MG63 (cell line): Measurements from ENCODE around the gene SLC22A13. TPM values are rescaled to one million over a fixed set of nuclear protein-coding genes. Genes with fewer than 3 reads are reported as not detected.

Source experiments
- DNase-seq: peaks from one replicate; pipeline ENCODE4 v3.0.0-alpha.2; 2020
- H3K27me3 ChIP-seq: fragments of 250-450 bp; sonication (Bioruptor Pico); 2 replicates; pipeline ENCODE4 v1.5.1; 2020; ENCODE audit warnings: mild to moderate bottlenecking, moderate library complexity
- H3K36me3 ChIP-seq: fragments of 250-450 bp; sonication (Bioruptor Pico); 2 replicates; pipeline ENCODE4 v1.5.1; 2020; ENCODE audit warnings: mild to moderate bottlenecking, moderate library complexity
- H3K4me3 ChIP-seq: fragments of 250-450 bp; sonication (Bioruptor Pico); 2 replicates; pipeline ENCODE4 v1.5.1; 2020; ENCODE audit warnings: mild to moderate bottlenecking, moderate library complexity
- H3K9me3 ChIP-seq: fragments of 250-450 bp; sonication (Bioruptor Pico); 2 replicates; pipeline ENCODE4 v1.5.1; 2020; ENCODE audit warnings: mild to moderate bottlenecking, moderate library complexity
- total RNA-seq: library from RNA; depleted of rRNA; stranded (reverse); fragments of >200 nt; shearing (Covaris generic); gene quantifications from 2 replicates; pipeline ENCODE4 v1.2.3, GENCODE V29; 2014; ENCODE audit warnings: low replicate concordance

SLC22A13 gene
- total RNA-seq, 1 experiment from 2014 or later, result not detected

DNA sequence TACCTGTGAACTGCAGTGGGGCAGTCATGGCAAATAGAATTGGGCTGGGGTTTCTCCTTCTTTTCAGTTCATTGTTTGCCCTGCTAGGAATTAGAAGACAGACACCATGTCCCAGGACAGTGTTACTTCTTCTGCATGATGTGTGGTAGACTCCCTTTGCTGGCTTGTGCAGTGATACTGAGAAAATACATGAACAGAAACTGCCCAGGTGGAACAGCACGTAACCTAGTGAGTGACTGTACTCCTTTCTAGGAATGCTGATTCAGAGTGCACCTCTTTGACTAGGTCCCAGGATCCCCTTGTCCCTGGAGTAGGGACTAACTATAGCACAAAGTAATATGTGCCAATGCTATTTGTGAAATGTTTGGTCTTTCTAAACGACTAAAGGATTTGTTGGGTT, 10.7 kb upstream of the SLC22A13 start:
- Histone ChIP-seq H3K9me3 (no peaks in the 10 kb centered on the region), H3K27me3 (no peaks in the 10 kb centered on the region), H3K4me3 (no peak overlapping the region), H3K36me3 (peaks cover 44% of the 10 kb centered on the region)
- DNase-seq, result no peak

DNA sequence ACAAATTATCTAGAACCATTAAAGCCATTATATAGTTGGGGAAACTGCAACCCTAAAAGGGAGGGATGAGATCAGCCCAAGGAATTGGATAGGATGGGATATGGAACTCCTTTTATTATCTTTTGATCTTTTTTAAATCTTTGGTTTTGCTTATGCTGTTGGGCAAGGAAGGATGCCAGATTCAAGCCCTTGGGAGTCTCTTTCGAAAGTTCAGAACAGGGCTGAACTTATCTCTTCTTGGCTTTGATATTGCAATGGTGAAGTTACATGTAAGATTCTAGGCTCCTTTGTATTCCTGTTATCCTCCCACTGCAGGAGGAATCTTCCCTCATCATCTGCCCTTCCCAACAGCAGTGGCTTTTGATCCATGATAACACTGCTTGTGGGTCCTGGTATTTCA, 10.0 kb upstream of the SLC22A13 start:
- no peaks in the 10 kb centered on the region for H3K27me3 ChIP-seq
- no peak for DNase-seq
- no peaks in the 10 kb centered on the region for H3K9me3 ChIP-seq
- peaks cover 36% of the 10 kb centered on the region for H3K36me3 ChIP-seq
- no peak overlapping the region for H3K4me3 ChIP-seq

DNA sequence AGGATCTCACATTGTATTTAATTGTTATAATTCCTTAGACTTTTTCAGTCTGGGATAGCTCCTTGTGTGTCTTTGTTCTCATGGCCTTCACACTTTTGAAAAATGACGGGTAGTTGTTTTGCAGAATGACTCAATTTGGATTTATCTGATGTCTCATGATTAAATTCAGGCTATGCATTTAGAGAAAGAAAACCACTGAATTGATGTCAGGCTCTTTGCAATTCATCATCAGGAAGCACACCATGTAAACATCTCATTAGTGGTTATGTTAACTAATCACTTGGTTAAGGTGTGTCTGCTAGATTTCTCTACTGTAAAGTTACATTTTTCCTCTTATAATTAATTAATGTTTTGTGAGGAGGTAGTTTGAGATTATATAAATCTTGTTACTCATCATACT, 8.0 kb upstream of the SLC22A13 start:
- no peak overlapping the region for H3K4me3 ChIP-seq
- DNase-seq, result no peak
- H3K36me3 ChIP-seq, result peaks cover 19% of the 10 kb centered on the region
- H3K9me3 ChIP-seq, result no peaks in the 10 kb centered on the region
- H3K27me3 ChIP-seq, result no peaks in the 10 kb centered on the region

DNA sequence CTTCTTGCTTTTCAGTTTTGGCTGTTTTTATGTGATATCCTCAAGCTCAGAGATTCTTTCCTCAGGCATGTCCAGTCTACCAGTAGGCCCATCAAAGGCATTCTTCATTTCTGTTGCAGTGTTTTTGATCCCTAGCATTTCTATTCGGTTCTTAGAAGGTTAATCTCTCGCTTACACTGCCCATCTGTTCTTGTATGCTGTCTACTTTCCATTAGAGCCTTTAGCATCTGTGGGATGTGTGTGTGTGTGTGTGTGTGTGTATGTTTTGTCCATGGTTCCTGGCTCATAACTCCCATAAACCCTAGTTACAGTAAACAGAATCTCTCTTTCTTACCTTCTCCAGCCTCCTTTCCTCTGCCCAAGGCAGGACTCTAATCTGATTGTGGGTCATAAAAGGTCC, 5.1 kb upstream of the SLC22A13 start:
- Histone ChIP-seq H3K36me3 (peaks cover 4% of the 10 kb centered on the region; the same call in 1 of the 2 replicates), H3K27me3 (no peaks in the 10 kb centered on the region), H3K4me3 (no peak overlapping the region), H3K9me3 (no peaks in the 10 kb centered on the region)
- no peak for DNase-seq

DNA sequence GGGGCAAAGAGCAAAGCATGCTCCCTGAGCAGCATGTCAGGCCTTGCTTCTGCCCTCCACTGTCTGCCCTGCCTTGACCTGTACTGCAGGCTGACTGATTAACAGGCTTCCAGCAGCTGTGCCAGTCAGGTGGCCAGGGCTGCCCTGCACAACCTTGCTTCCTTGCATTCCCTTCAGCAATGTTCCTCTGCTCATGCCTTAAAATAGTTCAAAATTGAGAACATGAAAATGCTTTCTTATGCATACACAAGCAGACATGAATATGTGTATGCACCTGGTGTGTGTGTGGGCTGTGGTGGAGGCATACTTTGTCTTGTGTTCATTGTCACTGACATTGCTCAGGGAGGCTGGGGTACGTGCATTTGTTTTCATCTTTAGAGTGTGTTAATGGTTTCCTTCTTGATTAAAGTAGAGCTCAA, 1.2 kb upstream of the SLC22A13 start:
- H3K36me3 ChIP-seq, result no peaks in the 10 kb centered on the region
- no peak overlapping the region for H3K4me3 ChIP-seq

DNA sequence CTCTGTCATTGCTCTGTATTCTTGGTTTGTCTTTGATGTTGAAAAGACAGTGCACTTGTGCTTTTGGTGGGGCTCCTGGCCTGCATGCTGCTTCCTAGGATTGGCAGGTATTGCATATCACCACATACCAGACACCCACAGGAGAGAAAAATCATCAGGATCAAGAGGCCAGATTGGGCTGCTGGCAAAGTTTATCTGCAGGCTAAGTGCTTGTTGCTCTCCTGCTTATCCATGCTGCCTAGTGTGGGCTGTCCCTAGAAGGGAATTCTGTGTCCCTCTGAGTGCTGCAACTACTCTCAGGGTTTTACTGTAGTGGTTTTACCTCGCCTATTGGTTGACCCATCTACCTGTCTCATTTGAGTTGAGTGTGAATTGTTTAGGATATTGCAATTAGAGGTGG, 833 bp upstream of the SLC22A13 start:
- no peaks in the 10 kb centered on the region for H3K36me3 ChIP-seq
- H3K4me3 ChIP-seq, result no peak overlapping the region
- H3K27me3 ChIP-seq, result no peaks in the 10 kb centered on the region
- DNase-seq, result no peak
- H3K9me3 ChIP-seq, result no peaks in the 10 kb centered on the region

More for the DNA sequence above, 1.2 kb upstream of the SLC22A13 start:
- Histone ChIP-seq H3K27me3 (no peaks in the 10 kb centered on the region), H3K9me3 (no peaks in the 10 kb centered on the region)
- DNase-seq, result no peak

DNA sequence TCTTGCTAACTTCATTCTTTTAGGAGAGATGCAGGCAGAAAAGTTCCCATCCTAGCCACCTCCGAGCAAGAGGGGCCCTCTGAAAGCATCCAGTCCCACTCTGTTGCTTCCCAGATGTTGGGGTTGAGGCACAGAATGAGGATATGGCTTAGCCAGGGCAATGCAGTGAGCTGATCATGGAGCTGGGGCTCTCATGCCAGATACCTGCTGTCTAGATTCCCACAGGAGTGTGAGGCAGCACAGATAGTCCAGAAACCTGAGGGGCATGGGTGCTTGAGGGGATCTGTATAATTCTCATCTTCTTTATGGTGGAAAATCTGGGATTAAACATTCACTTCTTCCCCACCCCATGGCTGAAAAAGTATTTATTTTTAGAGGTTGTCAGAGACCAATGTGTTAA, 1.2 kb downstream of the SLC22A13 start:
- DNase-seq, result no peak
- H3K36me3 ChIP-seq, result no peaks in the 10 kb centered on the region
- no peaks in the 10 kb centered on the region for H3K9me3 ChIP-seq
- no peak overlapping the region for H3K4me3 ChIP-seq
- H3K27me3 ChIP-seq, result no peaks in the 10 kb centered on the region

DNA sequence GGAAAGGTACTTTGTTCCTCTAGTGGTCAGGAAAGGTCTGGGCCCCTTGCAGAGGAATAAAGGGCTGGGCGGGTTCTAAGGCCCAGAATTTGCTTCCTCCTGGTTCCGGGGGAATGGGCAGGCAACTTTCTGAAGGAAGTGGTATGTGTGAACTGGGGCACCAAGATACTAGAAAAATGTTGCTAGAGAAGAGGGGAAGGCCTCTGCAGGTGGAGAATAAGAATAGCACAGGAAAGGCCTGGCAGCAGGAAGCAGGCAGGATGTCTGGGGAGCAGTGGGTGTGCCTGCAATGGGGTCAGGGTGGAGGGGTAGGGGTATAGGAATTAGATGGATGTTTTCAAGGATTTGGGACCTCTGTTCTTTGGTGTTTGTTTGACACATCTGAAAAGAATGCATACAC, 2.0 kb downstream of the SLC22A13 start:
- H3K36me3 ChIP-seq, result no peaks in the 10 kb centered on the region
- no peaks in the 10 kb centered on the region for H3K9me3 ChIP-seq
- H3K27me3 ChIP-seq, result no peaks in the 10 kb centered on the region
- no peak overlapping the region for H3K4me3 ChIP-seq
- DNase-seq, result no peak

DNA sequence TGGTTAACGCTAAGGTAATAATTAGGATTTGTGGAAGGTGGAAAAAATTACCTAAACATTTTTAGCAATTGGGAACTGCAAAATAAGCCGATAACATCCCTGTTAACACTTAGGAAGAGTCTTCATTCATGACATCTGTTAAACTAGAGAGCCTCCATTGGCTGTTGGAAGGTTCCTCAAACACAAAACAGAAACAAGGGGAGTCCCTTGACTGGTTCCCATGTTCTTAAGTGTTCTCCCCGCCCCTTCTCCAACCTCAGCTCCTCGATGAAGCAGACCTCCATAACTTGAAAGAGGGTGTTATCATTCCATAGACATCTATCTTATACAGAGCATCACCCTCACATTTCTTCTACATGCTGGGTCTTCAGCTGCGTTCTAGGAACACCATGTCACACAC, 2.5 kb downstream of the SLC22A13 start:
- no peaks in the 10 kb centered on the region for H3K27me3 ChIP-seq

DNA sequence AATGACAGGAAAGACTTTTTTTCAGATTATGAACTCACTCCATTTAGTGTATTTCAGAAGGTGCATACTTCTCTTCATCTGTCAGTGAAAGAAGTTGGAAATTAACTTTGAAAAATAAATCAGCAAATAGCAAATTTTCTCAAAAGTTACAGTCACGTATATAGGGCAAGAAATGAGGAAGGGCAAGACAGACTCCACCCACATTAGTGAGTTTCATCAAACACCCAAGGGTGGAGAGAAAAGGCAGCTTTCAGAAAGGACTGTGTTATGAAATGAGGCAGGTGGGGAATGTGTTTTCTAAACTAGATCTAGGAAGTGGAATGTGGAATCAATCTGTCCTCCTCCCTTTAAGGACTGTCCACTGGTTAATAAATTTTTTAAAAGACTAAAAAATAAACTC, 2.9 kb downstream of the SLC22A13 start:
- Histone ChIP-seq H3K9me3 (no peaks in the 10 kb centered on the region), H3K36me3 (no peaks in the 10 kb centered on the region), H3K27me3 (no peaks in the 10 kb centered on the region), H3K4me3 (no peak overlapping the region)
- DNase-seq, result no peak

More for the DNA sequence above, 2.5 kb downstream of the SLC22A13 start:
- Histone ChIP-seq H3K36me3 (no peaks in the 10 kb centered on the region), H3K4me3 (no peak overlapping the region), H3K9me3 (no peaks in the 10 kb centered on the region)
- no peak for DNase-seq

DNA sequence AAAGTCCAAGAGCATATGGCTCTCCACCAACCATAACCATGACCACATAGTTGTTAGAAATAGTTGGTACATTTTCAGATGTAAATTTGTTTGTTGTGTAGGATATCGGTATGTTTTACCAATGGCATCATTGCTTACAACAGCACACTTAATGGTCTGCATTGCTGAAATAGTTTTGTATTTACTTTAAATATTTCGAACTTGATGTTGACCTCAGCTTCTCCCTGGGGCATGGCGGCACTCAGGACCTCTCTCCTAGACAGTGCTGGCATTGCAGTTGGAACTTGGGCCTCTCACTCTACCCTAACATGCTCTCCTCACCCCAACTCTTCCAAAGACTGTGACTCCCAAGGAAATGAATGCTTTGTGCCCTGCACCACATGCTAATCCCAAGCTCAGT, 5.0 kb downstream of the SLC22A13 start:
- H3K27me3 ChIP-seq, result no peaks in the 10 kb centered on the region
- H3K4me3 ChIP-seq, result no peak overlapping the region
- H3K36me3 ChIP-seq, result no peaks in the 10 kb centered on the region
- no peak for DNase-seq
- H3K9me3 ChIP-seq, result no peaks in the 10 kb centered on the region

DNA sequence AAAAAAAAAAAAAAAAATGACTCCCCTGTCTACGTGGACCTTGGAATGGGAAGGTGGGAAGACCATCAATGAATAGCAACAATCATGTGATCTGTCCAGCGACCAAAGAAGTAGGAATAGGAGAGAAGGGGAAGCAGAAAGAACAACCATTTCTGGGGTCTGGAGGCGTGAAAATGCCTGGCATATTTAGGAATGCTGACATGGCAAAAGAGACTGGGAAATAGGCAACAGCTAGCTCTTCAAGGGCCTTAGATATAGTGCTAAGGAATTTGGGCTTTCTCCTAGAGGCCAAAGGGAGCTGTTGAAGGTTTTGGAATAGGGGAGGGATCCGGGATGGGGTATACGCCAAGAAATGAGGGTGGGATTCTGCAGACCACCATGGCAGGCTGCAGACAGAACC, 5.9 kb downstream of the SLC22A13 start:
- no peak for DNase-seq
- Histone ChIP-seq H3K4me3 (no peak overlapping the region), H3K27me3 (no peaks in the 10 kb centered on the region), H3K36me3 (no peaks in the 10 kb centered on the region), H3K9me3 (no peaks in the 10 kb centered on the region)

DNA sequence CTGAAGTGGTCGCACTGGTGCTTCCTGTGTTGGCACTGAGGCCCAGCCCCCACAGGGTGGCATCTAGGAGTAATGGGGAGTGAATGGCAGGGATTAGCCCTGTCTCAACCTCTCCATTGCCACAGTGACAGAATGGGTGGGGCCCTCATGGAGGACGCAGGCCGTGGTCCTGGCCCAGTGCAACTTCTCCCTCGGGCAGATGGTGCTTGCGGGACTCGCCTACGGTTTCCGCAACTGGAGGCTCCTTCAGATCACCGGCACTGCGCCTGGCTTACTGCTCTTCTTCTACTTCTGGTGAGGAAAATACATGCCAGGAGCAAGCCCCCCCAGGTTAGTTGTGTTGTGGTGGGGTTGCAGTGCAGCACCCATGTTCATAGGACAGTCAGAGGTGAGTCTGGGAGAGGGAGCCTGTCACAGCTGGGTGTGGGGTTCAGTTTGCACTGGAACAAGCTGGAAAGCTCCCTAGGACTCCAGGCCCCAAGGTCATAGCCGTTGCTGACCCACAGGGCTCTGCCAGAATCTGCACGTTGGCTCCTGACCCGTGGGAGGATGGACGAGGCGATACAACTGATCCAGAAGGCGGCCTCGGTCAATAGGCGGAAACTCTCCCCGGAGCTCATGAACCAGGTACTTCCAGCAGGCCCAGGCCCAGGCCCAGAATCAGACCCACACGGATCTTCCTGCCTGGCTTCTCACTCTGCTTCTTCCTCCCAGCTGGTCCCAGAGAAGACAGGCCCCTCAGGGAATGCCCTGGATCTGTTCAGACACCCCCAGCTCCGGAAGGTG, 9.4 kb downstream of the SLC22A13 start:
- DNase-seq, result no peak
- H3K9me3 ChIP-seq, result no peaks in the 10 kb centered on the region

DNA sequence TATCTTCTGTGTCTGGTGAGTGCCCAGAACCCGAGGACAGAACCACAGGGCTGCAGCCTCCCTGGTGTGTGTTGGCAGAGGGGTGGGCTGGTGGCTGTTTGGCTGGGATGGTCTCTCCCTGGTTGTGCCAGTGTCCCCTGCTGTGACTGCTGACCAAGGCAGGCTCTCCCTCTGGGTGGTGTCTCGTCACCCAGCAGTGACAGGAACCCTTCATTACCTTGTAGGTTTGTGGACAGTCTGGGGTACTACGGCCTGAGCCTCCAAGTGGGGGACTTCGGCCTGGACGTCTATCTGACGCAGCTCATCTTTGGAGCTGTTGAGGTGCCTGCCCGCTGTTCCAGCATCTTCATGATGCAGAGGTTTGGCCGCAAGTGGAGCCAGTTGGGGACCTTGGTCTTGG, 10.0 kb downstream of the SLC22A13 start:
- no peaks in the 10 kb centered on the region for H3K36me3 ChIP-seq
- DNase-seq, result no peak
- H3K27me3 ChIP-seq, result no peaks in the 10 kb centered on the region
- H3K4me3 ChIP-seq, result no peak overlapping the region
- no peaks in the 10 kb centered on the region for H3K9me3 ChIP-seq

More for the DNA sequence above, 9.4 kb downstream of the SLC22A13 start:
- no peaks in the 10 kb centered on the region for H3K36me3 ChIP-seq
- H3K27me3 ChIP-seq, result no peaks in the 10 kb centered on the region
- H3K4me3 ChIP-seq, result no peak overlapping the region

DNA sequence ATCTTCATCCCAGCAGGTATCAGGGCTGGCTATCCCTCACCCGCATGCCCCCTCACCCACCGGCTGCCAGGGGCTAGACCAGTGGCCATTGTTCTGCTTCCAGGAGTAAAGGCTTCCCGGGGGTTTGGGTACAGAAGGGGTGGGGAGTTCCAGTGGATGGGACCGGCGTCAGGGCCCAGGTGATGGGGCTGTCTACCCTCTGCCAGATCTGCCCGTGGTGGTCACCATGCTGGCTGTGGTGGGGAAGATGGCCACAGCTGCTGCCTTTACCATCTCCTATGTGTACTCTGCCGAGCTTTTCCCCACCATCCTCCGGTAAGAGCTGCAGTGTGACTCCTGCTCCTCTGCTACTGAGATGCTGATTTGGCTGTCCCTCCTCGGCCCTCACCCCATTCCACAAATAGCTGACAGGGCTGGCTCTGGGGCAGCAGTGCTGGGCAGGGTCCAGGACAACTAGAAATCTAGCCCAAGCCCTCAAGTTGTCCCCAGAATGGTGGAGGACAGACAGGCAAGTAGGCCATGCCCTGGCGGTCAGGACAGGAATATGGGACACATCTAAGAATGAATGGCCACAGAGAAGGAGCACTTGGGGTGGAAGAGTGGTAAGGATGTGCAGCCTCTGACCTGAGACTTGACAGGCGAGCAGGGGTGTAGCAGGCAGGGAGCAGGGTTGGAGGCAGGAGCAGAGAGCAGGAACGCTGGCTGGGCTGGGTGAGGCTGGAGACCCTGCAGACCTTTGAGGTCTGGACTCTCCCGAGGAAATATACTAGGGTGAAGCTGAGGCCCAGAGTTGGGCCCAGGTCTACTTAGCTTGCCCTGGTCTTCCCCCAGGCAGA, 10.7 kb downstream of the SLC22A13 start:
- H3K9me3 ChIP-seq, result no peaks in the 10 kb centered on the region
- DNase-seq, result no peak
- H3K4me3 ChIP-seq, result no peak overlapping the region
- H3K27me3 ChIP-seq, result no peaks in the 10 kb centered on the region
- no peaks in the 10 kb centered on the region for H3K36me3 ChIP-seq

DNA sequence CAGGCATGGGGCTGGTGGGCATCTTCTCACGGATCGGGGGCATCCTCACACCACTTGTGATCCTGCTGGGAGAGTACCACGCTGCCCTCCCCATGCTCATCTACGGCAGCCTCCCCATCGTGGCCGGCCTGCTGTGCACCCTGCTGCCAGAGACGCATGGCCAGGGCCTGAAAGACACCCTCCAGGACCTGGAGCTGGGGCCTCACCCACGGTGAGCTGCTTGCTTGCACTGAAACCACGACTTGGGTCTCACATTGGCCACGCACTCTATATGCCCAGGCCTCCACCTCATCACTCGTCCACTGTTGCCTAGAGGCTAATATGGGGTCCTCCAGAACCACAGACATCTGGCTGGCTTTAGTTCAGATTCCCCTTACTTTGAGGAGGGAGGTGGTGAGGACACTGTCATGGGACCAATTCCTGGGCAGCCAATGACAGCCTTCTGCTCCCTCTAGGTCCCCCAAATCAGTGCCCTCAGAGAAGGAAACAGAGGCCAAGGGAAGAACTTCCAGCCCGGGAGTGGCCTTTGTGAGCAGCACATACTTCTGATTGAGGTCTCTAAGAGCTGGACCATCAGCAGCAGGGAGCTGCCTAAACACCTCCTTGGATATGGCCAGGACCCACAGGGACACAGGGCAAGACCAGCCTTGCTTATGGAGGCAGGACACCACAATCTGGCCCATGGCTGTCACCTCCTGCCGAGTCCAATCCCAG, 11.5 kb downstream of the SLC22A13 start:
- Histone ChIP-seq H3K4me3 (no peak overlapping the region), H3K36me3 (no peaks in the 10 kb centered on the region), H3K9me3 (no peaks in the 10 kb centered on the region), H3K27me3 (no peaks in the 10 kb centered on the region)
- no peak for DNase-seq

DNA sequence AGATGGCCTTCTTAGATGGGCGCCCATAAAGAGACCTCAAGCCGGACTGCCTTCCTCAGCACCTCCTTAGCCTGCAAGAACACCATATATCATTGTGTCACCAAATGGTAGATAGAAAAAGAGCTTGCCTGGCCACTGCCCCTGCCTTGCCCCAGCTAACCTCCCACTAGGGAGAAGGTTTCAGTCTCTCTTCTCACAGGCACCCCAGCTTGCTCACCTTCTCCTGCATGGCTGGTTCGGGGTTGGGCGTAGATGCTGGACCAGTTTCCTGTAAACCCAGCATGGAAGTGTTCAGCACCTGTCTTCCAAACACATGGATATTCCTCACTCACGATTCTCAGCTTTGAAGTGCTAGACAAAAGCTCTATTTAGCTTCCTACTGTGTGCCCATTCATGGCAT, 13.2 kb downstream of the SLC22A13 start:
- Histone ChIP-seq H3K27me3 (no peaks in the 10 kb centered on the region), H3K4me3 (no peak overlapping the region), H3K36me3 (no peaks in the 10 kb centered on the region), H3K9me3 (no peaks in the 10 kb centered on the region)
- no peak for DNase-seq
